Endothelial cell of umbilical vein (primary cell): ENCODE data around the gene LMNA.

Experiments
- CTCF ChIP-seq, 2 donors: IDR thresholded peaks; 1 replicate in 1 of 2; 2 replicates in 1 of 2; pipeline ENCODE4 v1.5.1; 2011; ENCODE audit warnings: low read length in 2 of 2, mild to moderate bottlenecking in 2 of 2, moderate library complexity in 2 of 2, control low read depth in 1 of 2, inconsistent platforms in 1 of 2, low read depth in 1 of 2; ENCODE audit not compliant: insufficient read depth in 1 of 2; ENCODE audit errors: extremely low read depth in 1 of 2
- EZH2 ChIP-seq: IDR thresholded peaks from 2 replicates; pipeline ENCODE4 v1.6.1; 2012; ENCODE audit warnings: borderline replicate concordance, low read depth, mild to moderate bottlenecking, moderate library complexity, low read length, inconsistent platforms; ENCODE audit not compliant: severe bottlenecking
- FOS ChIP-seq: IDR thresholded peaks from 2 replicates; pipeline ENCODE4 v1.6.1; 2011; ENCODE audit warnings: mild to moderate bottlenecking, low read length, moderate library complexity, borderline replicate concordance; ENCODE audit not compliant: insufficient read depth
- GATA2 ChIP-seq: IDR thresholded peaks from 2 replicates; pipeline ENCODE4 v1.7.0; 2011; ENCODE audit warnings: low read depth, mild to moderate bottlenecking, moderate library complexity, mixed read lengths, low read length; ENCODE audit not compliant: insufficient read length, insufficient read depth
- JUN ChIP-seq: IDR thresholded peaks from 2 replicates; pipeline ENCODE4 v1.6.1; 2011; ENCODE audit warnings: borderline replicate concordance, low read depth; ENCODE audit not compliant: insufficient read length, insufficient read depth
- MAX ChIP-seq: IDR thresholded peaks from 2 replicates; pipeline ENCODE4 v1.6.1; 2011; ENCODE audit not compliant: insufficient read depth, insufficient read length
- MYC ChIP-seq: IDR thresholded peaks from one replicate; pipeline ENCODE4 v1.6.1; 2011; ENCODE audit warnings: mild to moderate bottlenecking, low read depth, low read length
- POLR2A ChIP-seq: IDR thresholded peaks from 2 replicates; pipeline ENCODE4 v1.6.1; 2012; ENCODE audit warnings: low read depth, mild to moderate bottlenecking, control low read depth, low read length
- POLR2AphosphoS5 ChIP-seq: IDR thresholded peaks from 2 replicates; pipeline ENCODE4 v1.6.1; 2012; ENCODE audit warnings: low read depth, mild to moderate bottlenecking, control low read depth, low read length, moderate library complexity; ENCODE audit not compliant: insufficient read depth

- TF ChIP-seq POLR2A (no peak), CTCF (IDR thresholded peaks at IDR 0.05; ENCODE audit: extremely low read depth in 1 of 2, insufficient read depth in 1 of 2, low read depth in 1 of 2, low read length in 2 of 2) (no peak), JUN (no peak), POLR2AphosphoS5 (no peak), EZH2 (no peak), MAX (no peak), MYC (no peak), FOS (no peak), GATA2 (no peak)
Observed at GRCh38 chr1:156067262-156067661, 47.2 kb upstream of the LMNA start.
